Esophagus muscularis mucosa (tissue), 4 donors: ENCODE data around the gene IDE.

Source experiments
- EP300 ChIP-seq: sonication (generic); formaldehyde crosslinking; IDR thresholded peaks from one replicate; pipeline ENCODE4 v1.6.1; 2017; ENCODE audit warnings: antibody characterized with exemption
- POLR2A ChIP-seq: fragments of 450-650 bp; IDR thresholded peaks from one replicate; pipeline ENCODE4 v1.6.1; 2017; ENCODE audit warnings: antibody characterized with exemption, moderate library complexity, mild to moderate bottlenecking, low read depth
- POLR2AphosphoS5 ChIP-seq, 2 donors: sonication (generic); formaldehyde crosslinking; IDR thresholded peaks; one replicate each; pipeline ENCODE4 v1.6.1; 2017; ENCODE audit warnings: antibody characterized with exemption in 2 of 2
- TF ChIP-seq, protein P1 (sequence below), 3 experiments: fragments of 200-600 bp in 2 of 3; fragments of 450-650 bp in 1 of 3; sonication (generic) in 2 of 3; IDR thresholded peaks; one replicate each; pipeline ENCODE4 v1.5.1; 2017 to 2019; ENCODE audit warnings: antibody characterized with exemption in 3 of 3, mild to moderate bottlenecking in 2 of 3, moderate library complexity in 1 of 3

DNA sequence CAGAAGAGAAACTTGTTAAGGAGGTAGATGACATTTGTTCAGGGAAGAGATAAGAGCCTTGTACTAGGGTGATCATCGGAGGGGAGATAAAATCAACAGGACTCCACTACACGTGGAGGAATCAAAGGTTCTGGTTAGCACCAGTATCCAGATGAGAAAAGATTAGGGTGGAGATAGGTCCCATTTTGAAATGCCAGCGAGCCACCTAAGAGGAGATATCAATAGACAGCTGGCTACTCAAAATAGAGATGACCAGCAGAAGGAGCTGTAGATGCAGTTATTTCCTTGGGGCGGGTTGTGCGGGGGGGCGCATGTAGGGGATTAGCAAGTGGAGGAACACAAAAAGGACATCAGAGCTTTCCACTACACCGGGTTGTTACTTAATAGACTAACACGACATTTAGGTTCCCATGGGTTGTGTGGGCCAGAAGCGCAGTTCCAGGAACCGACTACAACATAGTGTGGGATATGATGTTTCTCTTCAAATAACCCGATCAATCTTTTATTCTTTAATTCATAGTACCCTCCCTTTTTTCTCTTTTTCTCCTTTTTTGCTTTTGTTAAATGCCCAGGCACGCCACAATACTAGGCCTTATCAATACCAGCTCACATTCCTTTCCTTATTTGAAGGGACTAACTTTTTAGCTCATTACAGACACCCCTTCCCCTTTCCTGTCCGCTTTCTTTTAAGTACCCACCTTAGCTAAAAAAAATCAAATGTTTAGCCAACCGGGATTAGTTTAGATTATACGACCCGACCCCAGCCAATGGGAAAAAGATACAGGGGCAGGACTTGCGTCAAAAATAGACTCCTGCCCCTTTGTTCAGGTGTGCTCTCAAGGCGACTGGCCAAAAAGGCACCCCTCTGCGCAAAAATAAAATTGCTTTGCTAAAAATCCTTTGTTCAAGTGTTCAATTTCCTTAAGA, 17.0 kb upstream of the IDE start:
- TF ChIP-seq, protein P1, sequence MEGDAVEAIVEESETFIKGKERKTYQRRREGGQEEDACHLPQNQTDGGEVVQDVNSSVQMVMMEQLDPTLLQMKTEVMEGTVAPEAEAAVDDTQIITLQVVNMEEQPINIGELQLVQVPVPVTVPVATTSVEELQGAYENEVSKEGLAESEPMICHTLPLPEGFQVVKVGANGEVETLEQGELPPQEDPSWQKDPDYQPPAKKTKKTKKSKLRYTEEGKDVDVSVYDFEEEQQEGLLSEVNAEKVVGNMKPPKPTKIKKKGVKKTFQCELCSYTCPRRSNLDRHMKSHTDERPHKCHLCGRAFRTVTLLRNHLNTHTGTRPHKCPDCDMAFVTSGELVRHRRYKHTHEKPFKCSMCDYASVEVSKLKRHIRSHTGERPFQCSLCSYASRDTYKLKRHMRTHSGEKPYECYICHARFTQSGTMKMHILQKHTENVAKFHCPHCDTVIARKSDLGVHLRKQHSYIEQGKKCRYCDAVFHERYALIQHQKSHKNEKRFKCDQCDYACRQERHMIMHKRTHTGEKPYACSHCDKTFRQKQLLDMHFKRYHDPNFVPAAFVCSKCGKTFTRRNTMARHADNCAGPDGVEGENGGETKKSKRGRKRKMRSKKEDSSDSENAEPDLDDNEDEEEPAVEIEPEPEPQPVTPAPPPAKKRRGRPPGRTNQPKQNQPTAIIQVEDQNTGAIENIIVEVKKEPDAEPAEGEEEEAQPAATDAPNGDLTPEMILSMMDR (IDR thresholded peaks at IDR 0.05), result peak in 1 of 3 experiments; percentile 42
- TF ChIP-seq POLR2AphosphoS5 (IDR thresholded peaks at IDR 0.05) (no peak), EP300 (no peak), POLR2A (no peak)
